HG03039 (cell line): ENCODE results near the gene CTRB1.
"Not testable (repeated sequence)": the region's sequence is repeated elsewhere in the genome, so short reads cannot be mapped to it uniquely, and the experiment has no call there.

ENCODE experiments used
- ATAC-seq: cut with Tn5 transposase; IDR thresholded peaks from one replicate; pipeline ENCODE4 v1.9.1; 2021; ENCODE audit warnings: mild to moderate bottlenecking, moderate library complexity; ENCODE audit not compliant: unreplicated experiment

Gene CTRB1

DNA sequence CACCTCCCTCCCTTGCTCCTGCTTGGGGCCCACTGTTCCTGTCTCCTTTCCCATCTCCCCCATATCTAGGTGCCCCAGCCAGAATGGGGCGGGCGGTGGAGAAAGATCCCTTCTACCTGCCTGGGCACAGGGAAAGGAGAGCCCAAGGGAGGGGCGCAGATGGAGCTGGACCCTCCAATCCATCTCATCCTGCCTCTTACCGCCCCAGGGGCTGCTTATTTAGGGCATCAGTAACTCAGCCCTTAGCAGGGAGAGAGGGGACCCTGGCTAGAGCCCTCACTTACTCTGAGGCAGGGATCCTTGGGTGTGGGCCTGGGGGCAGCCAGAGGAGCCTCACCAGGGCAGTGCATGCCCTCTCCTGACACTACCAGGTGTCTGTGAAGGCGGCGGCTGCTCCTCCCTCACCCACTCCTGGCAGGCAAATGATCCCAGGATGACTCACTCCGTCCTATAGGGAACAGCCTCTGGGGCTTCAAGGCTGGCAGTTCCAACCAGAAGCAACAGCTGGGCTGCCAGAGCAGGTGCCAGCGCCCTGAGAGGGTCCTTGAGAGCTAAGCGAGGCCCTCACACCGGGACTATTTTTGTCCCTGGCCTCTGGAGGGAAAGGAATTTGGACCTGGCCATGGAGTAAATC is 49.0 kb downstream of the CTRB1 start:
- ATAC-seq = no peak

DNA sequence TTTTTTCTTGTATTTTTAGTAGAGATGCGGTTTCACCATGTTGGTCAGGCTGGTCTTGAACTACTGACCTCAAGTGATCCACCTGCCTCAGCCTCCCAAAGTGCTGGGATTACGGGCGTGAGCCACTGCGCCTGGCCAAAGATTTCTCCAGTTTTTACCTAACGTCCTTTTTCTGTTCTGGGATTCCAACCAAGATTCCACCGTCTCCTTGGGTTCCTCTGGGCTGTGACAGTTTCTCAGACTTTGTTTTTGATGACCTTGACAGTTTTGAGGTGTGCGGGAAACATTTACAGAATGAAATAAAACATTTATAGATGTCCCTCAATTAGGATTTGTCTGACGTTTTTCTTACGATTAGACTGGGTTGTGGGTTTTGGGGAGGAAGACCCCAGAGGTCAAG is 50.6 kb downstream of the CTRB1 start:
- not testable (repeated sequence) for ATAC-seq

- no peak for ATAC-seq
Observed at GRCh38 chr16:75271441-75272096, 52.8 kb downstream of the CTRB1 start.

GRCh38 chr16:75272097-75272551 is 53.3 kb downstream of the CTRB1 start:
- ATAC-seq = no peak

DNA sequence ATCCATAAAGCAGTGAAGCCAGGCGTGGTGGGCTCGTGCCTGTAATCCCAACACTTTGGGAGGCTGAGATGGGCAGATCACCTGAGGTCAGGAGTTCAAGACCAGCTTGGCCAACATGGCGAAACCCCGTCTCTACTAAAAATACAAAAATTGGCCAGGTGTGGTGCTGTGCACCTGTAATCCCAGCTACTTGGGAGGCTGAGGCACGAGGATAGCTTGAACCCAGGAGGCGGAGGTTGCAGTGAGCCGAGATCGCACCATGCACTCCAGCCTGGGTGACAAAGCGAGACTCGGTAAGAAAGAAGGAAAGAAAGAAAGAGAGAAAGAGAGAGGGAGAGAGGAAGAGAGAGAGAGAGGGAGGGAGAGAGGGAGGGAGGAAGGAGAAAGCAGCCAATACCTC is 53.8 kb downstream of the CTRB1 start:
- ATAC-seq = not testable (repeated sequence)

GRCh38 chr16:75273054-75273925 is 54.5 kb downstream of the CTRB1 start:
- no peak for ATAC-seq
